ENCODE results near the gene PDX1. TPM values are rescaled to one million over a fixed set of nuclear protein-coding genes. Genes with fewer than 3 reads are reported as not detected.

PDX1 gene
- polyA plus RNA-seq, 1 experiment: not detected

- no peak overlapping the region for H3K4me3 ChIP-seq (ENCODE audit: low read depth, low read length)
- ChIA-PET CTCF (interaction anchor here (1.1 to 1.6 kb wide), 2 partner anchors 16 to 140 kb away, joined by 3 read pairs; no protein-coding TSS in a partner anchor), POLR2A (no interaction called here)
- no peaks in the 10 kb centered on the region for H3K36me3 ChIP-seq (ENCODE audit: control insufficient read depth, insufficient read depth, low read length)
- no peak for TF ChIP-seq CTCF (IDR thresholded peaks at IDR 0.05; ENCODE audit: insufficient read depth, low read depth, low read length)
- H3K27me3 ChIP-seq (ENCODE audit: control insufficient read depth, insufficient read depth, low read length): peaks cover 75% of the 10 kb centered on the region
- no peak for DNase-seq (ENCODE audit: low read depth)
Measured at GRCh38 chr13:27966641-27967202, 46.9 kb downstream of the PDX1 start.

GRCh38 chr13:27967203-27967735 is 47.5 kb downstream of the PDX1 start:
- H3K36me3 ChIP-seq (ENCODE audit: control insufficient read depth, insufficient read depth, low read length): no peaks in the 10 kb centered on the region
- peaks cover 76% of the 10 kb centered on the region for H3K27me3 ChIP-seq (ENCODE audit: control insufficient read depth, insufficient read depth, low read length)
- TF ChIP-seq CTCF (IDR thresholded peaks at IDR 0.05; ENCODE audit: insufficient read depth, low read depth, low read length): no peak
- H3K4me3 ChIP-seq (ENCODE audit: low read depth, low read length): no peak overlapping the region
- CTCF ChIA-PET: interaction anchor here (1.1 to 1.6 kb wide), 2 partner anchors 16 to 140 kb away, joined by 3 read pairs; no protein-coding TSS in a partner anchor
- no peak for DNase-seq (ENCODE audit: low read depth)
- POLR2A ChIA-PET: no interaction called here

GRCh38 chr13:27967736-27968315 is 48.0 kb downstream of the PDX1 start:
- no peak for TF ChIP-seq CTCF (IDR thresholded peaks at IDR 0.05; ENCODE audit: insufficient read depth, low read depth, low read length)
- DNase-seq (ENCODE audit: low read depth): no peak
- H3K36me3 ChIP-seq (ENCODE audit: control insufficient read depth, insufficient read depth, low read length): no peaks in the 10 kb centered on the region
- H3K4me3 ChIP-seq (ENCODE audit: low read depth, low read length): no peak overlapping the region
- ChIA-PET CTCF (interaction anchor here (0.9 to 1.6 kb wide), 3 partner anchors 14 to 141 kb away, joined by 3 to 4 read pairs (median 3); no protein-coding TSS in a partner anchor), POLR2A (no interaction called here)
- H3K27me3 ChIP-seq (ENCODE audit: control insufficient read depth, insufficient read depth, low read length): peaks cover 75% of the 10 kb centered on the region

GRCh38 chr13:27968316-27969081 is 48.7 kb downstream of the PDX1 start:
- no peaks in the 10 kb centered on the region for H3K36me3 ChIP-seq (ENCODE audit: control insufficient read depth, insufficient read depth, low read length)
- no peak for TF ChIP-seq CTCF (IDR thresholded peaks at IDR 0.05; ENCODE audit: insufficient read depth, low read depth, low read length)
- no peak overlapping the region for H3K4me3 ChIP-seq (ENCODE audit: low read depth, low read length)
- DNase-seq (ENCODE audit: low read depth): no peak
- CTCF ChIA-PET: interaction anchor here (0.7 to 3.0 kb wide), 3 partner anchors 9 to 15 kb away, joined by 4 to 11 read pairs (median 4); no protein-coding TSS in a partner anchor
- POLR2A ChIA-PET: no interaction called here
- H3K27me3 ChIP-seq (ENCODE audit: control insufficient read depth, insufficient read depth, low read length): peaks cover 79% of the 10 kb centered on the region

Data from BJ (cell line).